Measurements from ENCODE around the gene CHST6.
A peak's percentile ranks its signal among the peaks of the same experiment; 100 is the strongest.

The CHST6 gene

GRCh38 chr16:75497558-75497957 lies 2.3 kb upstream of the CHST6 start:
- H3K27ac ChIP-seq = no peak overlapping the region
- TF ChIP-seq CTCF (conservative IDR thresholded peaks at IDR 0.05) = no peak

GRCh38 chr16:75494661-75495075 lies 573 bp downstream of the CHST6 start:
- no peak for TF ChIP-seq CTCF (conservative IDR thresholded peaks at IDR 0.05)
- H3K27ac ChIP-seq = no peak overlapping the region

- TF ChIP-seq CTCF (conservative IDR thresholded peaks at IDR 0.05) = no peak
- no peak overlapping the region for H3K27ac ChIP-seq
Observed at GRCh38 chr16:75494184-75494583, 1.1 kb downstream of the CHST6 start.

GRCh38 chr16:75491876-75492275 lies 3.4 kb downstream of the CHST6 start:
- TF ChIP-seq CTCF (conservative IDR thresholded peaks at IDR 0.05) = peak; percentile 56
- peak overlapping the region; percentile 69 for H3K27ac ChIP-seq

- no peak overlapping the region for H3K27ac ChIP-seq
- TF ChIP-seq CTCF (conservative IDR thresholded peaks at IDR 0.05) = no peak
Observed at GRCh38 chr16:75488322-75488721, 6.9 kb downstream of the CHST6 start.

- H3K27ac ChIP-seq = no peak overlapping the region
- no peak for TF ChIP-seq CTCF (conservative IDR thresholded peaks at IDR 0.05)
Observed at GRCh38 chr16:75486676-75487313, 8.4 kb downstream of the CHST6 start.

- no peak for TF ChIP-seq CTCF (conservative IDR thresholded peaks at IDR 0.05)
- H3K27ac ChIP-seq = no peak overlapping the region
Observed at GRCh38 chr16:75486014-75486675, 9.1 kb downstream of the CHST6 start.

Data from VCaP (cell line).